Nephron (organoid): ENCODE results near the gene RNASEL.
"Not testable (repeated sequence)": the region's sequence is repeated elsewhere in the genome, so short reads cannot be mapped to it uniquely, and the experiment has no call there.

Experiments used
- H3K27ac Mint-ChIP-seq, 3 experiments: 2 replicates each; pipeline ENCODE4 v1.8.0; 2020; ENCODE audit warnings: mixed read lengths in 3 of 3, mild to moderate bottlenecking in 2 of 3, moderate library complexity in 1 of 3
- H3K27me3 Mint-ChIP-seq: 2 replicates; pipeline ENCODE4 v1.8.0; 2021; ENCODE audit warnings: low read depth, mild to moderate bottlenecking, moderate library complexity, mixed read lengths
- H3K36me3 Mint-ChIP-seq: 2 replicates; pipeline ENCODE4 v1.8.0; 2020; ENCODE audit warnings: low read depth, mixed read lengths
- H3K4me1 Mint-ChIP-seq: 2 replicates; pipeline ENCODE4 v1.8.0; 2020; ENCODE audit warnings: mixed read lengths
- H3K4me3 Mint-ChIP-seq, 3 experiments: 2 replicates each; pipeline ENCODE4 v1.8.0; 2020; ENCODE audit warnings: mild to moderate bottlenecking in 3 of 3, mixed read lengths in 3 of 3, moderate library complexity in 2 of 3
- H3K9me3 Mint-ChIP-seq: 2 replicates; pipeline ENCODE4 v1.8.0; 2020; ENCODE audit warnings: mixed read lengths
- CTCF ChIP-seq, 3 experiments: fragments of 200-600 bp; sonication (generic); IDR thresholded peaks; one replicate each; pipeline ENCODE4 v1.5.0; 2021; ENCODE audit warnings: antibody characterized with exemption in 3 of 3; ENCODE audit not compliant: unreplicated experiment in 3 of 3

The RNASEL gene

GRCh38 chr1:182633031-182633430 lies 44.0 kb upstream of the RNASEL start:
- H3K9me3 Mint-ChIP-seq: no peaks in the 10 kb centered on the region
- peaks cover 9% of the 10 kb centered on the region for H3K27me3 Mint-ChIP-seq
- TF ChIP-seq CTCF (IDR thresholded peaks at IDR 0.05; ENCODE audit: unreplicated experiment in 3 of 3): no peak
- no peak overlapping the region for H3K4me3 Mint-ChIP-seq
- H3K27ac Mint-ChIP-seq: no peak overlapping the region
- no peaks in the 10 kb centered on the region for H3K36me3 Mint-ChIP-seq
- H3K4me1 Mint-ChIP-seq: peaks cover 37% of the 10 kb centered on the region

- H3K36me3 Mint-ChIP-seq, H3K4me3 Mint-ChIP-seq, H3K27me3 Mint-ChIP-seq, H3K27ac Mint-ChIP-seq, H3K9me3 Mint-ChIP-seq: not testable (repeated sequence)
- peaks cover 42% of the 10 kb centered on the region for H3K4me1 Mint-ChIP-seq
These were observed 43.4 kb upstream of the RNASEL start for GRCh38 chr1:182632441-182632857.

- peaks cover 46% of the 10 kb centered on the region for H3K4me1 Mint-ChIP-seq
- no peaks in the 10 kb centered on the region for H3K9me3 Mint-ChIP-seq
- H3K27me3 Mint-ChIP-seq: peaks cover 9% of the 10 kb centered on the region
- no peak overlapping the region for H3K27ac Mint-ChIP-seq
- no peak for TF ChIP-seq CTCF (IDR thresholded peaks at IDR 0.05; ENCODE audit: unreplicated experiment in 3 of 3)
- no peak overlapping the region for H3K4me3 Mint-ChIP-seq
- no peaks in the 10 kb centered on the region for H3K36me3 Mint-ChIP-seq
These were observed 42.9 kb upstream of the RNASEL start for GRCh38 chr1:182631954-182632353.

- H3K4me3 Mint-ChIP-seq: no peak overlapping the region
- H3K4me1 Mint-ChIP-seq: peaks cover 51% of the 10 kb centered on the region
- H3K27ac Mint-ChIP-seq: no peak overlapping the region
- peaks cover 9% of the 10 kb centered on the region for H3K27me3 Mint-ChIP-seq
- H3K36me3 Mint-ChIP-seq: no peaks in the 10 kb centered on the region
- TF ChIP-seq CTCF (IDR thresholded peaks at IDR 0.05; ENCODE audit: unreplicated experiment in 3 of 3): no peak
- H3K9me3 Mint-ChIP-seq: no peaks in the 10 kb centered on the region
These were observed 42.1 kb upstream of the RNASEL start for GRCh38 chr1:182631053-182631677.

- no peak for TF ChIP-seq CTCF (IDR thresholded peaks at IDR 0.05; ENCODE audit: unreplicated experiment in 3 of 3)
- no peaks in the 10 kb centered on the region for H3K9me3 Mint-ChIP-seq
- H3K27ac Mint-ChIP-seq: no peak overlapping the region
- peaks cover 49% of the 10 kb centered on the region for H3K4me1 Mint-ChIP-seq
- no peak overlapping the region for H3K4me3 Mint-ChIP-seq
- no peaks in the 10 kb centered on the region for H3K36me3 Mint-ChIP-seq
- H3K27me3 Mint-ChIP-seq: peaks cover 9% of the 10 kb centered on the region
These were observed 41.5 kb upstream of the RNASEL start for GRCh38 chr1:182630586-182630985.

GRCh38 chr1:182629499-182630096 lies 40.5 kb upstream of the RNASEL start:
- Mint-ChIP-seq H3K27ac (peak overlapping the region in 2 of 3 experiments; percentile 13 to 15), H3K36me3 (no peaks in the 10 kb centered on the region), H3K27me3 (peaks cover 4% of the 10 kb centered on the region), H3K4me1 (peaks cover 52% of the 10 kb centered on the region), H3K4me3 (no peak overlapping the region), H3K9me3 (no peaks in the 10 kb centered on the region)
- no peak for TF ChIP-seq CTCF (IDR thresholded peaks at IDR 0.05; ENCODE audit: unreplicated experiment in 3 of 3)
